D341Med (cell line): ENCODE data around the gene SPATA24.
"Not testable (repeated sequence)": the region's sequence is repeated elsewhere in the genome, so short reads cannot be mapped to it uniquely, and the experiment has no call there.

ENCODE experiments used
- DNase-seq: peaks from one replicate; pipeline ENCODE4 v3.0.0; 2012; ENCODE audit warnings: low spot score

The SPATA24 gene, protein sequence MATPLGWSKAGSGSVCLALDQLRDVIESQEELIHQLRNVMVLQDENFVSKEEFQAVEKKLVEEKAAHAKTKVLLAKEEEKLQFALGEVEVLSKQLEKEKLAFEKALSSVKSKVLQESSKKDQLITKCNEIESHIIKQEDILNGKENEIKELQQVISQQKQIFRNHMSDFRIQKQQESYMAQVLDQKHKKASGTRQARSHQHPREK

DNA sequence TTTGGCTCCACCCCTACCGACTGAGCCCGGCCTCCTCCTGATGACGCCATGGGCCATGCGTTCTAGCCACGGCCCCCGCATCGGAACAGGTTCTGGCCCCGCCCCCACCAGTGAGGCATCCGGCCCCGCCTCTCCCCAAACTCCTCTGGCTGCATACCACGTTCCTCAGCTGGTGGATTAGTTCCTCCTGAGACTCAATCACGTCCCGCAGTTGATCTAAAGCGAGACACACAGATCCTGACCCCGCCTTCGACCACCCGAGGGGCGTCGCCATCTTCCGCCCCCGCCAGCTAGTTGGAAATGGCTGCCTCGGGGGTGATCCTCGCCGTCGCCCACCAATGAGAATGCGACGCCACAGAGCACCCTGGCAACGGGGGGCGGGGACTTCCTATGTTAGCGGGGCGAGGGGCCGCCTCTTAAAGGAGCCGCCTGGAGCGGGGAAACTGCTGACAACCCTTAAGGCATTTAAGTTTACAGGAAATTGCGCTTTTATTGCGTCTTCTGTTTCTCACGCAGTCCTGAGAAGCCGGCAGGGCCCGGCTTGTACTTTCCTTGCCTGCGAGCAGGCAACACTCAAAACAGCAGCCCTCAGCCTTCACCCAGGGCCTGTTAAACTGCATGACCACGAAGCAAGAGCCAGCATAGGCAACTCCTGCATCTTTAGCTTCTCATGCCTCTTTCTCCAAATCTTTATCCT is at the start of gene SPATA24:
Gene SPATA24, minus strand, starts transcription at position 303 of the 697 bp plus-strand sequence. Its CDS starts 29 bp downstream, at position 274.
- peak; percentile 97 for DNase-seq

DNA sequence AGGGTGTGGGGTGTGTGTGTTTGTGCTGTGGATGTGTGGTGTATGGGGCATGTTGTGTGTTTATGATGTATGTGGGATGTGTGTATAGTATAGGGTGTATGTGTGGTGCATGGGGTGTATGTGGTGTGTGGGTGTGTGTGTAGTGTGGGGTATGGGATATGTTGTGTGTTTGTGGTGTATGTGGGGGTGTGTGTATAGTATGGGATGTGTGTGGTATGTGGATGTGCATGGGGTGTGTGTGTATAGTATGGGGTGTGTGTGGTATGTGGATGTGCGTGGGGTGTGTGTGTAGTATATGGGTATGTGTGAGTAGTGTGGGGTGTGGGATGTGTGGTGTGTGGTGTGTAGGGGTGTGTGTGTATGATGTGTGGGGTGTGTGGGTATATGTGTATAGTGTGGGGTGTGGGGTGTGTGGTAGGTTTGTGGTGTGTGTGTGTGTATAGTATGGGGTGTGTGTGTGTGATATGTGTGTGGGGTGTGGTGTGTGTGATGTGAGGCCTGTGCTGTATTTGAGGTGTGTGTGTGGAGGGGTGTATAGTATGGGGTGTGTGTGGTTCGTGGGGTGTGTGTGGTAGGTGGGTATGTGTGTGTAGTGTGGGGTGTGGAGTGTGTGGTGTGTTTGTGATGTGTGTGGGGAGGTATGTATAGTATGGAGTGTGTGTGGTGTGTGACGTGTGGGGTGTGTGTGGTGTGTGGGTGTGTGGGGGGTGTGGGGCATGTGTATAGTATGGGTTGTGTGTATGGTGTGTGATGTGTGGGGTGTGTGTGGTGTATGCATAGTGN is 48.2 kb upstream of the SPATA24 start:
- DNase-seq: no peak

DNA sequence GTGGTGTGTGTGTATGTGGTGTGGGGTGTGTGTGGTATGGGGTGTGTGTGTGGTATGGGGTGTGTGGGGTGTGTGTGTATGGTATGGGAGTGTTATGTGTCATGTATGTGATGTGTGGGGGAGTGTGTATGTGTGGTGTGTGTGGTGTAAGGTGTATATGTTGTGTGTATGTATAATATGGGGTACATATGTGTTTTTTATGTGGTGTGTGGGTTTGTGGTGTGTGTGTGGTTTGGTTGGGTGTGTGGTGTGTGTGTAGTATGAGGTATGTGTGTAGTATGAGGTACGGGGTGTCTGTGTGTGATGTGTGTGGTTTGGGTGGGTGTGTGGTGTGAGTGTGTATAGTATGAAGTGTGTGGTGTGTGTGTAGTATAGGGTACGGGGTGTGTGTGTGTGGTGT is 47.3 kb upstream of the SPATA24 start:
- no peak for DNase-seq

DNA sequence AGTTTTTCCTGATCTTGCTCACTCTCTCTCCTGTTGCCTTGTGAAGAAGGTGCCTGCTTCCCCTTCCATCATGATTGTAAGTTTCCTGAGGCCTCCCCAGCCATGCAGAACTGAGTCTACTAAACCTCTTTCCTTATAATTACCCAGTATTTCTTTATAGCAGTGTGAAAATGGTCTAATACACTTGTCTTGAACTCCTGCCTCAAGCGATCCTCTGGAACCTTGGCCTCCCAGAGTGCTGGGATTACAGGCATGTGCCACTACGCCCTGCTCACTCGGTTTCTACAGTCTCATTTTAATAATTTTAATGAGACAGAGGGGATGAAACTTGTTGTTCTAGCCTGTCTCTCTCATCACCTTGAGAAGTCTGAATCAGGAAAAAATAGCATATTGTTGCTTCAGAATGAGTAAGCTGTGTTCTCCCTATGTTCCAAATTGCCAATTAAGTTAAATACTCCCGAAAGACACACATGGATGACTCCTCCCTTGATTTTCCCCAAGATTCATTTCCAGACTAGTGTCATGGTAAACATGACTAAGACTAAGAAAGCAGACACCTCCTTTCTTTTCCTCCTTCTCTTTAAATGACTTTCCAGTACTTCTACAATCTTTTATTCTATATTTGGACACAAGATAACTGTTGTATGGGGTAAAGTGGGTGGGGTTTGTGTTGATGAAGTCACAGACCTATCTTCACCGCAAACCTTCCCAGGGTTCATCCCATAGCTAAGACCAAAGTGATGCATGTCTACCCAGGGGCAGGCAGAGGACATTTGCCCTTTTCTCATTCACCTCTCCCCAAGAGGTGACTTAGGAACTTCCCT is 43.3 kb upstream of the SPATA24 start:
- no peak for DNase-seq

DNA sequence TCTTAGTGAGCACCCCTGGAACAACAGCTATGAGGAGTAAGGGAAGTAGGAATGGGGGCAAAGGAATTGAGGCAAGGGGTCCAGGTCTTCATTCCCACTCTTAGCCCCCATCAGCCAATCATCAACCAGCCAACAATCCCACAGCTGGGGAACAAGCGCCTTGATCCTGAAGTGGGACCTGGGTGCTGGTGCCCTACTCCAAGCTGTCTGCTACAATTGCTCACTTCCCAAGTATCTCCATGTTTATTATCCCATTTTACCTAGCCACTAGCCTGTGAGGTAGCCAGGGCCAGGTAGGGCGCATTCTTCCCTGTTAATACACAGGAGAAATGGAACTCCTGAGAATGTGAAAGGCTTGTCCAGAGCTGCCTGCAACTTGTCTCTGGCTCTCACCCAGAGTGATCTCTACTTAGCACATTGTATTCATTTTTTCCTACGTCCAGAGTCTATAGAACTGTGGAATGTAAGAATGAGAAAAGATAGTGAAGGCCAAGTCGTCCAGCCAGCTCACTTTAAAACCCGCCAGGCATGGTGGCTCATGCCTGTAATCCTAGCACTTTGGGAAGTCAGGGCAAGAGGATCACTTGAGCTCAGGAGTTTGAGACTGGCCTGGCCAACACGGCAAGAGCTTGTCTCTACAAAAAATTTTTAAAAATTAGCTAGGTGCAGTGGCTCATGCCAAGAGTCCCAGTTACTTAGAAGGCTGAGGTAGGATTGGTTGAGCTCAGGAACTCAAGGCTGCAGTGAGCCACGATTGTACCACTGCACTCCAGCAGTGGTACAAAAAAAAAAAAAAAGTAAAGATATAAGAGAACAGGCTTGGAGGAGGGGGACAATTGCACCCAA is 41.7 kb upstream of the SPATA24 start:
- DNase-seq: no peak

DNA sequence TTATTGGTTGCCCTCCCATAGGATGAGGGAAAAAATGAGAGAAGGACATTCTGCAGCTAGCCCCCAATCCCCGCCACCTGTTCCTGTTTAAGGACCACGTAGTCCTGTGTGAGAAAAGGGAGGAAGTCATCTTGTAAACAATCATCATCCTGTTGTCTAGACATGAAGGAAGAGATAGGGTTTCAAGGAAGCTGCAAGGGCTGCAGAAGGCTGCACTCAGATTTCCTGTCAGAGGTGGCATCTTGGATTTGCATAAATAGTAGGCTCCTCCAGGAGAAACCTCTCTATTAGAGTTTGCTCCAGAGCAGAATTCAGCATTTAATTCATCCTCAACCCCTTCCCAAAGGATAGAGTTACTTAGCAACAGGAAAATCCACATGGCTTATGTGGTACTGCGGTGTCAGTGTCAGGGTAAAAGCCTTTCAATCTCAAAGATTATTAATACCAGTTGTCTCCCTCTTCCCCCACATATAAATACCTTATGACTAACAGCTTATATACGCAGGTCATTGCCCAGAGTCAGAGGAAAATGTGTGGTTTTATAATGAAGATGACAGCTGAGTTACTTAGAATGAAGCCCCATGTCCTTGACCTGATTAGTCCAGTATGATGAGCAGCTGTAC is 40.1 kb upstream of the SPATA24 start:
- no peak for DNase-seq

DNA sequence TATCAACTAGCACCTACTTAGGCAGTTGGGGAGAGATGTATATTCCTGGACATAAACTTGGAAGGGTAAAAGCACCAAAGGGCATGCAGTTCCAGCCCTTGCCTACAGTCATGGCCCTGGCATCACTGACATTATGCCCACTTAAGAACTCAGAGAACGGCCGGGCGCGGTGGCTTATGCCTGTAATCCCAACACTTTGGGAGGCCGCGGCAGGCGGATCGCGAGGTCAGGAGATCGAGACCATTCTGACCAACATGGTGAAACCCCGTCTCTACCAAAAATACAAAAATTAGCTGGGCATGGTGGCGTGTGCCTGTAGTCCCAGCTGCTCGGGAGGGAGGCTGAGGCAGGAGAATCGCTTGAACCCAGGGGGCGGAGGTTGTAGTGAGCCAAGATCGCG is 36.5 kb upstream of the SPATA24 start:
- DNase-seq: not testable (repeated sequence)

DNA sequence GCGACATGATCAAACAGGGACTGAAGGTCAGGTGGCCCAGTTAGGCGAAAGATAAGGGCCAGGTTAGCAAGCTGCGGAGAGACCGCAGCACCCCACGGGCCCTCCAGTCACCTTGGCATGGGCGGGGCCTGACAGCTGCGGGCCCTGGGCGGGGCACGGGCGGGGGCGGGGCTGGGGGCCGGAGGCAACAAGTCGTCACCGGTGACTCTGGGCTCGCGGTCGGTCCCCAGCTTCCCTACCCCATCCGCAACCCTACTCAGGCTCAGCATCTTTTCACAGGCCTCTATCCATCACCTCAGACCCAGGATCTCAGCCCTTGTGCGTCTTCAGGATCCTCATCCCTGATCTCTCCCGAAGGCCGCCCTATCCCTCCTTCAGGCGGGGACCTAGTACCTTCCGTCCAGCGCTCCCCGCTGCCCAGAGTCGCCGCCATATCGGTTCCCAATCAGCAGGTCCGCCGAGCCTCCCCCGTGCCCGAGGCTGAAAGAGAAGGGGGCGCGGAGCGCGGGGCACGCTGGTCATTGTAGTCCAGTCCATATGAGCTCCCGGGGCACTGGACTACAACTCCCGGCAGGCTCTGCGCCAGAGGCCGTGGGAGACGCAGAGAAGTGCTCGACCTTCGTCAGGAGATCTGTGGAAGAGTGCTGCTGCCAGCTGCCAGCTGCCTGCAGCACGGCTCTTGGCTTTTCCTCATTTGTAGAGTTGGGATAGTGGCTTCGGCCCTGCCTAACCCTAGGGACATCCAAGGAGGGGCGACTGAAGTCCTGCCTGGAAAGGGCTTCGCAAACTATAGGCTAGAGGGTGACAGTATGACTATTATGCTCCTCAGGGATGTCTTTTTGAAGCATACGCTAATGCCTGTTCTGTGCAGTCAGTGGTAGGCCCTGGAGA is 35.4 kb upstream of the SPATA24 start, which contains the start of gene DNAJC18:
Gene DNAJC18, minus strand, starts transcription at position 513 of the 891 bp plus-strand sequence. Its CDS starts 80 bp downstream, at position 433.
- DNase-seq: peak; percentile 95

DNA sequence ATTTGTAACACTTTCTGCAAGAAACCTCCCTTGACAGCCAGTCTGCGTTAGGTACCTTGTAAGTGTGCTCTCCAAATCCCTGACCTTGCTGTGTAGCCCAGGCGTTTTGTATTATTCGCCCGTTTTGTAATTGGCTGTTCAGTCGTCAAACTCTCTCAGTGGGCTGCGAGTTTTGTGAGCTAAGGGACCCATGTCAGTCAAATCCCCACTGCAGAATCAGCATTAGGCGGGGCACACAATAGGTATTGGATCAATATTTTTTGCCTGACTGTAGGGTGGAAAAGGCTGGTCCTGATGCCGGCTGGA is 34.8 kb upstream of the SPATA24 start:
- no peak for DNase-seq

DNA sequence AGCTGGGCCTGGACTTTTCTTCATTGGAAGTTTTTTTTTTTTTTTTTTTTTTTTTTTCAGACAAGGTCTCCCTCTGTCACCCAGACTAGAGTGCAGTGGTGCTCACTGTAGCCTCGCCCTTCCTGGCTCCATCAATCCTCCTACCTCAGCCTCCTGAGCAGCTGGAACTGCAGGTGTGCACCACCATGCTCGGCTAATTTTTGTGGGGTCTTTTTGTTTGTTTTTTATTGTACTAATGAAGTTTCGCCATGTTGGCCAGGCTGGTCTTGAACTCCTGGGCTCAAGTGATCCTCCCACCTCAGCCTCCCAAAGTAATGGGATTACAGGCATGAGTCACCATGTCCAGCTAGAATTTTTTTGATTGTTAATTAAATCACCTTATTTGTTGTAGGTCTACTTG is 31.8 kb upstream of the SPATA24 start:
- no peak for DNase-seq

DNA sequence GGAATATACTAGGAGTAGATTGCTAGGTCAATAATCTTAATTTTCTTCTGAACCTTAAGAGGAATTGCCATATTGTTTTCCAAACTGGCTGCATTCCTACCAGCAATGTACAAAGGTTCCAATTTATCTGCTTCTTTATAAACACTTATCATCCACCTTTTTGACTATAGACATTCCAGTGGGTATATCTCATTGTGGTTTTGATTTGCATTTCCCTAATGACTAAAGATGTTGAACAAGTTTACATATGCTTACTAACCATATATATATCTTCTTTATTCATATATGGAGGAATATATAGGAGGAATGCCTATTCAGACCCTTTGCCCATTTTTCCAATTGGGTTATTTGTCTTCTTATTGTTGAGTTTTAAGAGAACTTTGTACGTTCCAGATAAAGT is 27.8 kb upstream of the SPATA24 start:
- no peak for DNase-seq

DNA sequence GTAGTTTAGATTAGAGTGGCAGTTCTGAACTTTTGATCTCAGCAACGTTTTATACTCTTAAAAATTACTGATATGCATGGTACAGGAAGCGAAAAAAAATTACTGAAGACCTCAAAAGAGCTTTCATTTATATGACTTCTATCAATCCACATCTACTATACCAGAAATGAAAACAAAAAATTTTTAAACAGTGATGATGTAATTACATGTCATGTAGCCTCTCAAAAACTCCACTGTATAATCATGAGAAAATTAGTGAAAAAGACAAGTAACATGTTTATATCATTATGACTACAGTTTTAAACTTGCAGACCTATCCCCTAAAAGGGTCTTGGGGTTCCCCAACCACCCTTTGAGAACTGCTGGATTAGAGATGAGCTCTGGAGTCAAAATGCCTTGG is 26.1 kb upstream of the SPATA24 start:
- no peak for DNase-seq

DNA sequence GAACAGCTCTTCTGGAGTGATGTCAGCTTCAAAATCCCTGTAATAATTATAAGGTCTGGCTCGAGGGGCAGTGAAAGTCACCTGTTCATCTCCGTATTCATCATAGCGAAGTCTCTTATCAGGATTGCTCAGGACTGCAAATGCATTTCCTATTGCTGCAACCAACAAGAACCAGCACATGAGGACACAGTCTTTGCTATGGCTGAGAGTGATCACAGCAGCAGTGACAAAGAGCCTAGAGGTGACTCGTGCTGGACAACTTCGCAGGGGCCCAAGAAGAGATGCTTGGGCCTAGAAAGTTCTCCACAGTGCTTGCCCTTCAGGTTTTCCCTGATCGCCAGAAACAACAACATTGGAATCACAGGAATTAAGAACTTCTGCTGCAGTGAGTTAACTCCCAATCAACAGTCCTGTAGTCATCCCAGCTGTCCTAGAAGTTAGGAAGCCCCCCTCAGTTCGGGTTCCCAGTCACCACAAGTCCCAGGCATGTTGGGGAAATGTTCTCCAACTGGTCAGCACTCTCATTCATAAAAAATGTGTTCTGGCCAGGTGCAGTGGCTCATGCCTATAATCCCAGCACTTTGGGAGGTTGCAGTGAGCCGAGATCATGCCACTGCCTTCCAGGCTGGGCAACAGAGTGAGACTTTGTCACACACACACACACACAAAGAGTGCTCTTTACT is 22.5 kb upstream of the SPATA24 start:
- no peak for DNase-seq

DNA sequence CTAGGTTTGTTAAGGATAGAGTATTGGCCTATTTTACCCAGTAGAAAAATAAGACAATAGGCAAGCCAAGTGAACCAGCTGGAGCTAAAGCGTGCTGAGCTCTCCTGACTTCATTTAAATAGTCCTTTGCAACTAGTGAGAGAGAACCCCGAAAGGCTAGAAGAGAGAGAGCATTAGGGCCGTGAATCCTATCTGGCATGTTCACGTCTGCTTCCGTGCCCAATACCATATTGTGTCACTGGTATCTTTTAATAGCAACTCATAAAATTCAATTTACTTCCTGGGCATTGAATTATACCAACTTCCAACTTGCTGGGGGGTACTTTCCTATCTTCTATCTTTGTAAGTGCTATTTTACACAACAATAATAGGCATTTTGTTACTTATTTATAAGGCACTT is 21.6 kb upstream of the SPATA24 start:
- DNase-seq: no peak

DNA sequence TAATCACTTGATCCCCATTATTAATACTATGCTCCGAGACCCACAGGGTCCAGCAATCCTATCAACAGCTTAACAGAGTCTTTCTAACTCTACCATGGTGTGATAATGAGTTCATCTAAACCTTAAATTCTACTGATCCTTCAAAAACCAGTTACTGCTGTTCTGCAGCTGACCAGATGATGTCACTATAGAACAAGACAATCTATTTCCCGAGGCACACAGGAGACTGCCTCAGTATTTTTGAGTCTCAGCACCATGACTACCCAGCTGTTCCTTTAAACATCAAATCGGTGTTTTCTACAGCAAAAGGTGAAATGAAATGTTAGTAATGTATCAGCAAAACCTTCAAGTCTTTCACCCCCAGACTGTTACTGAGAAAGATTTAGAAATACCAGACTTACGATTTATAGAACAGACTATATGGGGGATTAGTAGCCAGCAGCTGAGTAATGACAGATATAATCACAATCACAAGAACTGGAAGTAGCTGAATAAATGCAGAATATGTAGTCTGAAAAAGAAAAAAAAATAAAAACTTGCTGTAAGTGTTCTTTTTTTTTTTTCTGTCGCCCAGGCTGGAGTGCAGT is 18.5 kb upstream of the SPATA24 start:
- DNase-seq: peak; percentile 77

DNA sequence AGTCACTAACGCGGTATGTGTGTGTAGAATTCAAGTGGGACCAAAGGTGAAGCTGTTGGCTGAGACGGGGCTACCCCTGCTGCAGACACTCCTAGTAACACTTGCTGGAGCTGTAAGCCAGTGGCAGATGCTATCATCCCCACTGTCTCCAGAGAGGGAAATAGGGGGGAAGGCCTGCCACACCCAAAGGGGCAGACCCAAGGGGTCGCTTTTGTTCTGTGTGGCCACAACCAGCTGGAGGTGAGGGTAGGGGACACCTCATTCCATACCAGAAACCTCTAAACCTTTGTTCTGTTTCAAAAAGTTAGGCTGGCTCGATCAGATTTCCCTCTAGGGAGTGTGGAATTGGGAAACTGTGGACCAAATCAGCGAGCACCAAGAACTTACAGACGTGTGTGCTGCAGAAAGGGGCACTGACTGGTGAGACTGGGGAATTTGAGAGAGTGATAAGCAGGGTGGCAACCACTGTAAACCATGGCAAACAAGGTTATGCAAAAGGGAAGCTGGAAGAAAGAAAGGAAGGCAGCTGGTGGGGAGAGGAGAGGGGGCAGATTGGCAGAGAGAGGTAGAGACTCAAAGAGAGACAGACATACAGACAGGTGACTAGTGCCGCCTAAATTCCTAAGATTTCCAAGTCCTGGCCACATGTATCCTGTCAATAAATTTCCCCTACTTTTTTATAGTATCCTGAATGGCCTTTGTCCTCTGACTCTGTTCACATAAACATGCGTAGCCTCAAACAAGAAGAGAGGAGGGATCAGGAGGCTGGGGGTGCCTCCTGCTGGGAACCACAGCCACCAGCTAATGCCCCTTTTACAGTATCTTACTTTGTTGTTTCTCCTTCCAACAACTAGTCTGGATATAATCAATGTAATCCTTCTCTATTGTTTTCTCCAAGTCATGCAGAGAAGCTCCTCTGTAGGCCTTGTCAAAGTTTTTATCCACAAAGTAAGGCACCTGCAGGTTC is 15.6 kb upstream of the SPATA24 start:
- no peak for DNase-seq

DNA sequence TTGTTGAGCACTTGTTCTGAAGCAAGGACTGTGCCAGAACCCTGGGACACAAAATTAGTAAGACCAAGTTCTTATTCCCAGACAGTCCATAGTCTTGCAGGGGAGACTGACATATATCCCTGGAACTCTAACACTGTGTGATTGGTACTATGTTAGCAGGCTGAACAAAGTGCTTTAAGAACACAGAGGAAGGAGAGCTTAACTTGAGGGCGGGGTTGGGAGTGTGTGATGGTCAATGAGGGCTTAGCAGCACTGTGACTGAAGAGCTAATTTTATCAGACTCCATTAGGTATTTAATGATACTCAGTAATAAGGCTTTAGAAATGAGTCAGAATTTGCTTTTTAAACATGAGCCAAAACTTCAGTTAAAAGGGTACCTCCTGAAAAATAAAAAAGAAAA is 14.9 kb upstream of the SPATA24 start:
- DNase-seq: no peak

DNA sequence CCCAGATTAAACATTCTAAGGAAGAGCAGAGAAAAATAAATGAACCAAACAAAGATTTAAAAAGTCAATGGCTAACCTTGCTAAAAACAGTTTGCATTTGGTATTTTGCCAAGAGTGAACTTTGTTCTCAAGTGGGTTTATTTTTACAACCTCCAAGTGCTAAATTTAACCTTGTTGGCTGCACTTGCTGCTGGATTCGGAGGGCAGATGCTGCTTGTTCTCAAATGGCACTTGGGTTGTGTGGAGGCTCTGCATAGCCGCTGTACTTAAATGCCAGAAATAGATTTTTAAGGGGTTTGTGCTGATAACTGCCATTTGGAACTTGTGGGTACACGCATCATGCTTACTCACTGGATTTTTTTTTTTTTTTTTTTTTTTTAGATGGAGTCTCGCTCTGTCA is 13.3 kb upstream of the SPATA24 start:
- DNase-seq: no peak
